A204.1 (cell line): Measurements from ENCODE around the gene NF2.

ENCODE experiments used
- FAIRE-seq: peaks from 2 replicates; lab custom pipeline; 2012; peaks lifted over from hg19 to GRCh38; lab: Jason Lieb, UNC

The NF2 gene

GRCh38 chr22:29703569-29704195 lies 100.2 kb downstream of the NF2 start:
- FAIRE-seq: no peak

- FAIRE-seq: no peak
Observed at GRCh38 chr22:29704528-29705285, 101.3 kb downstream of the NF2 start.

- no peak for FAIRE-seq
Observed at GRCh38 chr22:29705651-29706050, 102.2 kb downstream of the NF2 start.

- no peak for FAIRE-seq
Observed at GRCh38 chr22:29706486-29706885, 103.1 kb downstream of the NF2 start.

GRCh38 chr22:29707010-29707409 lies 103.6 kb downstream of the NF2 start:
- FAIRE-seq: no peak

- FAIRE-seq: no peak
Observed at GRCh38 chr22:29707471-29707870, 104.0 kb downstream of the NF2 start.

GRCh38 chr22:29710193-29710592 lies 106.8 kb downstream of the NF2 start:
- FAIRE-seq: no peak

- FAIRE-seq: no peak
Observed at GRCh38 chr22:29710922-29711593, 107.6 kb downstream of the NF2 start.

- no peak for FAIRE-seq
Observed at GRCh38 chr22:29712119-29712518, 108.7 kb downstream of the NF2 start.

GRCh38 chr22:29713156-29713727 lies 109.8 kb downstream of the NF2 start:
- FAIRE-seq: no peak

- no peak for FAIRE-seq
Observed at GRCh38 chr22:29715240-29715639, 111.8 kb downstream of the NF2 start.

- FAIRE-seq: no peak
Observed at GRCh38 chr22:29715705-29716104, 112.3 kb downstream of the NF2 start.

GRCh38 chr22:29716814-29717545 lies 113.5 kb downstream of the NF2 start:
- FAIRE-seq: no peak

- no peak for FAIRE-seq
Observed at GRCh38 chr22:29717789-29718188, 114.4 kb downstream of the NF2 start.

GRCh38 chr22:29718949-29719898 lies 115.8 kb downstream of the NF2 start:
- FAIRE-seq: no peak

GRCh38 chr22:29719899-29720645 lies 116.6 kb downstream of the NF2 start, which contains the start of gene CABP7:
CABP7 (plus strand) TSS chr22:29720003; CDS start chr22:29720425, 422 bp downstream.
- FAIRE-seq: no peak

- FAIRE-seq: no peak
Observed at GRCh38 chr22:29720811-29721323, 117.4 kb downstream of the NF2 start.

GRCh38 chr22:29722151-29722550 lies 118.7 kb downstream of the NF2 start:
- FAIRE-seq: no peak

GRCh38 chr22:29722587-29722986 lies 119.2 kb downstream of the NF2 start:
- no peak for FAIRE-seq

- no peak for FAIRE-seq
Observed at GRCh38 chr22:29723766-29724165, 120.3 kb downstream of the NF2 start.
